H1 (cell line): ENCODE data around the gene USP49. TPM values are rescaled to one million over a fixed set of nuclear protein-coding genes. Genes with fewer than 3 reads are reported as not detected.

Experiments
- polyA plus RNA-seq, 7 experiments: library from polyadenylated mRNA; depleted of rRNA in 3 of 7; stranded (reverse) in 5 of 7; unstranded in 2 of 7; fragments of >200 nt in 5 of 7; fragments of 200-250 nt in 2 of 7; gene quantifications; 1 replicate in 5 of 7; 2 replicates in 1 of 7; 4 replicates in 1 of 7; pipeline versions ENCODE4 v1.2.1 to v1.2.3, GENCODE V29; 2011 to 2013; ENCODE audit warnings: missing spikeins in 2 of 7, mixed read lengths in 2 of 7
- small RNA-seq: library from polyadenylated mRNA; stranded (forward); fragments of <200 nt; extraction: miRNeasy Mini kit (QIAGEN cat#:217004); gene quantifications from one replicate; pipeline ENCODE3, GENCODE V24; 2013; ENCODE audit not compliant: insufficient read depth
- total RNA-seq: library from RNA; stranded (reverse); fragmentation: NEBNext Ultra II Directional; extraction: Animal tissue kit (Norgen Biotek cat#: 25700); gene quantifications from 2 replicates; pipeline ENCODE4 v1.2.1, GENCODE V29; 2021

The USP49 gene
- total and polyA plus RNA-seq, 2 of the 8 experiments (the other 6 are each of a cell fraction or from before 2014, with no cell fraction given) = 6.9 to 24.4 TPM

Small RNAs within 50 kb of the gene (small RNA-seq; reads per million reads assigned to genes)
- gene AL365205.2 (not detected), gene AL365205.3 (not detected), gene RF00019 (not detected), gene RF00393 (not detected)

Other genes starting within 250 kb of the USP49 start
- 2.3 and 2.4 TPM in 2 replicates for gene TFEB, start 159.8 kb downstream of the USP49 start, total RNA-seq
- 5.9 and 6.7 TPM in 2 replicates for gene TFEB, start 159.8 kb downstream of the USP49 start, polyA plus RNA-seq (2011; rRNA removed)
- not detected in 2 replicates for gene PGC, start 148.0 kb downstream of the USP49 start, total RNA-seq
- gene PGC, start 148.0 kb downstream of the USP49 start, polyA plus RNA-seq (2011; rRNA removed) = 0.09 and 0.25 TPM in 2 replicates
- gene FRS3, start 115.5 kb downstream of the USP49 start, total RNA-seq = 3.4 and 3.9 TPM in 2 replicates
- 4.4 and 8.4 TPM in 2 replicates for gene FRS3, start 115.5 kb downstream of the USP49 start, polyA plus RNA-seq (2011; rRNA removed)
- 0.67 and 1.4 TPM in 2 replicates for gene PRICKLE4, start 114.6 kb downstream of the USP49 start, total RNA-seq
- gene PRICKLE4, start 114.6 kb downstream of the USP49 start, polyA plus RNA-seq (2011; rRNA removed) = 0.32 and 0.38 TPM in 2 replicates
- gene TOMM6, start 107.7 kb downstream of the USP49 start, total RNA-seq = 216 and 228 TPM in 2 replicates
- gene TOMM6, start 107.7 kb downstream of the USP49 start, polyA plus RNA-seq (2011; rRNA removed) = 457 and 560 TPM in 2 replicates
- 38.7 and 42.9 TPM in 2 replicates for gene MED20, start 25.8 kb upstream of the USP49 start, total RNA-seq
- 46.6 and 51.8 TPM in 2 replicates for gene MED20, start 25.8 kb upstream of the USP49 start, polyA plus RNA-seq (2011; rRNA removed)
- 43.9 and 49.2 TPM in 2 replicates for gene BYSL, start 26.1 kb upstream of the USP49 start, total RNA-seq
- gene BYSL, start 26.1 kb upstream of the USP49 start, polyA plus RNA-seq (2011; rRNA removed) = 37.3 and 42.8 TPM in 2 replicates
- 28.4 and 32.9 TPM in 2 replicates for gene CCND3, start 46.4 kb upstream of the USP49 start, total RNA-seq
- 30.6 and 42.3 TPM in 2 replicates for gene CCND3, start 46.4 kb upstream of the USP49 start, polyA plus RNA-seq (2011; rRNA removed)
- gene TAF8, start 155.1 kb upstream of the USP49 start, total RNA-seq = 32.7 and 34.0 TPM in 2 replicates
- gene TAF8, start 155.1 kb upstream of the USP49 start, polyA plus RNA-seq (2011; rRNA removed) = 32.2 and 36.6 TPM in 2 replicates
- 62.2 and 64.0 TPM in 2 replicates for gene C6orf132, start 247.2 kb upstream of the USP49 start, total RNA-seq
- gene C6orf132, start 247.2 kb upstream of the USP49 start, polyA plus RNA-seq (2011; rRNA removed) = 31.5 and 33.8 TPM in 2 replicates